Measurements from ENCODE around the gene CTDSP2. TPM values are rescaled to one million over a fixed set of nuclear protein-coding genes. Genes with fewer than 3 reads are reported as not detected.

The CTDSP2 gene
- polyA plus RNA-seq, 3 donors = 76.0 to 106 (median 96.4) TPM

- 18 to 63% (median 44%) methylated on average over 4 of the region's 4 CpGs for WGBS, 3 donors
- H3K27ac ChIP-seq (ENCODE audit: low read depth, low read length) = no peak overlapping the region
These were observed 5.1 kb downstream of the CTDSP2 start for GRCh38 chr12:57841445-57841844.

- no peak overlapping the region for H3K27ac ChIP-seq (ENCODE audit: low read depth, low read length)
- WGBS, 3 donors = 16 to 40% (median 36%) methylated on average over 3 of the region's 3 CpGs
These were observed 5.8 kb downstream of the CTDSP2 start for GRCh38 chr12:57840726-57841125.

DNA sequence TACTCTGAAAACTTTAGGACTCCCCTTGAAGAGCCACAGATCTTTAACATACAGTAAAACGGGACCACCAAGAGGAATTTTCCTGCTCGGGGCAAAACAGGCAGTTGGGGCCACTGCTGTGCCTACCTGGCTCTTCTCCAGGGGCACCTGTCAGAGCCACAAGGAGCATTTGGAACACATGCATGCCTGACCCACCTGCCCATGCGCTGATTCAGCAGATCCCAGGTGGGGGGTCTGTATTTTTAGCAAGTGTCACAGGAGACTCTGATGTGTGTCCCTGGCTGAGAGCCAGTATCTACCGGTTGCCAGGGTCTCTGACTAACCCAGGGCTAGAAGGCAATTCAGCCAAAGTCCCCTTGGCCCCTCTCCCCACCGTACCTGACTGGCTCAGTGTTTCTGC is 6.5 kb downstream of the CTDSP2 start:
- no peak overlapping the region for H3K27ac ChIP-seq (ENCODE audit: low read depth, low read length)
- WGBS, 3 donors = 24 to 48% (median 45%) methylated on average over 5 of the region's 5 CpGs

DNA sequence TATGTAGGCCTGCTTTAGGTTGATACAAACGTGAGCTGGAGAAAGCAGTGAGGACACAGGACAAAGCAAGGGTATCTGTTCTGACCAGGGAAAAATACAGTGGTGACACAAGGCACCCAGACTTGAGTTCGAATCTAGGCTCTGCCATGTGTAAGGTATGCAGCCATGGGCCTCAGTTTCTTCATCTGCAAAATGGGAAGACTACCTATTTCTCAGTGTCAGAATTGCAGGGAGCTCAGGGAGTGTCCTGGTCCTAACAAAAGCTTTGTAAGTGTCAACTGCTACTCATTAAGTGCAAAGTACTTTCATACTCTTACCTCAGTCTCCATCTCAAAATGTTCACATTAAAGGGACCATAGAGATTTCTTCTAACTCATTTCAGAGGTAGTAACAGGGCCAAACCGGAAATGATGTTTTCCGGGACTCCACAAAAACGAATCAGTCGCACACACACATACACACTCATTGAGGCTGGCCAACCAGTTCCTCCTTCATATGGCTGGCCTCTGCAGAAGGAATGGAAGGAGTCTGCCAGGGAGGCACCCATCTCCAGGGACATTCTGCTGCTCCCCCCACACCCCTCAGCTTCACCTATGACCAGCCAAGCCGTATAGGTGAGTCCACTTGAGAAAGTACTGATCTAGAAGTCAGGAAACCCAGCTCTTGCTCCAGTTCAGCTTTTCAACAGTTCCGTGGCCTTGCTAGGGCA is 7.8 kb downstream of the CTDSP2 start:
- peak overlapping the region; percentile 2 for H3K27ac ChIP-seq (ENCODE audit: low read depth, low read length)
- WGBS, 3 donors = 17 to 42% (median 18%) methylated on average over 8 of the region's 8 CpGs

DNA sequence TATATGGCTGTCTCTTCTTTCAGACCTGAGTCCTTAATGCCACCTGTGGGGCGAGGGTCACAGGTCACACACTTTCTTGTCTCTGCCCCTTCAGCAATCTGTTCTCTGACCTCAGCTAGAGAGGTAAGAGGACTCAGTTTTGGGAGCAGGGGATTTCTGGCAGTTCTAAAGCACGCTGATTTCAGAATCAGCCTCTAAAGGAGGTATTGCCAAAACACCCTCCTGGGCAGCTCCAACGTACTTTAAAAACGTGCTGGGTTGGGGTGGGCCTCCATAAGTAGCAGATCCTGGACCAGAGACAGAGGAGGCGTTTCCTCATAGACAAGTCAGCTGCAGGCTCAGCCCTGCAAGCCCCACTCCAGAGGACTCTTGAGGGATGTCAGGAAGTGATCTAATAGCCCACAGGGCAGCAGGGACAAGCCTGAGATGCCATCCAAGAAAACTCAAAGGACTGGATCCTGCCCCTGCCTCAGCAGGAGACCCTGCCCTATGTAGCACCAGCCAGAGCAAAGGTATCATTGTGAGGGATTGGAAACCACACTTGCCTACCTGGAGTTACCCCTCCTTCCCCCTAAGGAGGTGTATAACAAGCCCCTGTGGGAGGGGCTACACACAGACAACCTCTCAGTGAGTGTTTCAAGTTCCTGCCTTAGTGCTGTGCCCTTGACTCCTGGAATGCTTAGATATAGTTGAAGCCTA is 8.5 kb downstream of the CTDSP2 start:
- peak overlapping the region; percentile 17 for H3K27ac ChIP-seq (ENCODE audit: low read depth, low read length)
- 8 to 21% (median 13%) methylated on average over 5 of the region's 5 CpGs for WGBS, 3 donors

DNA sequence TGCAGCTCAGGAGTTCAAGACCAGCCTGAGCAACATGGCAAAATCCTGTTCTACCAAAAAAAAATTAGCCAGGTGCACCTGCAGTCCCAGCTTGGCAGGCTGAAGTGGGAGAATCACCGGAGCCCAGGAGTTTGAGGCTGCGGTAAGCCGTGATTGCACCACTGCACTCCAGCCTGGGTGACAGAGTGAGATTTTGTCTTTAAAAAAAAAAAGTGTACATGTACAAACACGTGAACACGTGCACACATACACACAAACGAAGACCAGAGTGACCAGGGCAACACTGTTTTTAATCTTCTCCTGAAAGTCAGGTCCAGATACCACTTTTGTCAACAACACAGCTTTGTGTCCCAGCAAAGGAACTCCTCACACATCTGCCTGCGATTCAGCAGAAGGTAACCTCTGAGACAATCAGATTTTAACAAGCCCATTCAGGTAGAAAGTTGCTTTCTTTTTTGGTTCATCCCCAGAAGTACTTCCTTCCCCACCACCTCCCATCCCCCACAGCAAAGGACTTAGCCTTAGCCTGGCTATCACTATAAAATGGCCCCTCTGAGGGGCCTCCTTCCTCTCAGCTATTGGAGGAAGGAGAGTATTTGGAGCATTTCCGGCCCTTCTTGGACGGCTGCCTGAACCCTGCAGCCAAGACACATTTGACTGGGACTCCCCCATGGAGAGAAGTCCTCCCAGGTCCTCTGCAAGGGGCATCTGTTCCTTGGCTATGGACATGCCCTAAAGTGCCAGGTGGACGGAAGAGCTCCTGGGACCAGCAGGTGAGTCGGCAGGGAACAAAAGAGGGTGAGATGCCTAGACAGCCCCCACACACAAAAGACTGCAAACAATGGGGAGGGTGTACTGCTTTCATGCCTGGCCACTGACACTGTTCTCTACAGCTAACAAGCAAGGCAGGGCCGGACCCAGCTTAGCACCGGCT is 9.8 kb downstream of the CTDSP2 start:
- H3K27ac ChIP-seq (ENCODE audit: low read depth, low read length) = no peak overlapping the region
- 5 to 8% (median 5%) methylated on average over 13 of the region's 13 CpGs for WGBS, 3 donors

DNA sequence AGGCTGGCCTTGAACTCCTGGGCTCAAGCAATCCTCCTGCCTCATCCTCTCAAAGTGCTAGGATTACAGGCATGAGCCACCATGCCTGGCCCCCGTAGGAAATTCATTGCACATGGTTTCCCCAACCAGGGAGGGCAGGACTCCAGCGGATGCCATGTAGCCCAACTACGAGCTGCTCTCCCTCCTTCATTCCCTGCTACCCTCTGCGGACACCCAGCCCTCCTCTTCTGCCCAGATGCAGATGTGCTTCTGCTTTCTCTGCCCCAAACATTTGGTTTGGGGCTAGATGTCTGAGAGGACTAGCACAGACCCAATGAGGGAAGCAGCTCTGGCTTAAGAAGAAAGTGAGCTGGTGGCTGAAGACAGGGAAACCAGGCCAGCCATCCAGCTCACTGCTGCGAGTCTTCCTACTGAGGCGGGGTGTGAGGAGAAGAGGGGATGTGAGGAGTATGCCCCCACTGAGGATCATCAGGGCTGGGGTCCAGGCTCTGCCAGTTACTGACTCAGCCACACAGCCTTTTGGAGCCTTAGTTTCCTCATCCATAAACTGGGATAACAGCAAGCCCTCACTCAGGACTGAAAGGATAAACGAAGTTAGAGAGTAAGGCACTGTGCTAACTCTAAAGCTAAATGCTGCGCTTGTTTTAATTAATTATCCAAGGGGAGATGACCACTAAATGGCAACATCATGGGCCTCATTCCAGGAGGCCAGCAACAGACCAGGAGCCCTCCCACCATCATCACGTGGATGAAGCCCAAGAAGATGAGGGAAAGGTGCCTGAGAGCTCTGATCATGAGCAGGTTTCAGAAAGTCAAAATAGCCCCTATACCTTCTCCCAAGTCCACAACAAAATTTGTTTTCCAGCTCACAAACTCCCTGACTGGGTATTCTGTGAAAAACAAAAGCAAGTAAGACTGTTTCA is 10.9 kb downstream of the CTDSP2 start:
- H3K27ac ChIP-seq (ENCODE audit: low read depth, low read length) = no peak overlapping the region
- 33 to 59% (median 37%) methylated on average over 9 of the region's 9 CpGs for WGBS, 3 donors

DNA sequence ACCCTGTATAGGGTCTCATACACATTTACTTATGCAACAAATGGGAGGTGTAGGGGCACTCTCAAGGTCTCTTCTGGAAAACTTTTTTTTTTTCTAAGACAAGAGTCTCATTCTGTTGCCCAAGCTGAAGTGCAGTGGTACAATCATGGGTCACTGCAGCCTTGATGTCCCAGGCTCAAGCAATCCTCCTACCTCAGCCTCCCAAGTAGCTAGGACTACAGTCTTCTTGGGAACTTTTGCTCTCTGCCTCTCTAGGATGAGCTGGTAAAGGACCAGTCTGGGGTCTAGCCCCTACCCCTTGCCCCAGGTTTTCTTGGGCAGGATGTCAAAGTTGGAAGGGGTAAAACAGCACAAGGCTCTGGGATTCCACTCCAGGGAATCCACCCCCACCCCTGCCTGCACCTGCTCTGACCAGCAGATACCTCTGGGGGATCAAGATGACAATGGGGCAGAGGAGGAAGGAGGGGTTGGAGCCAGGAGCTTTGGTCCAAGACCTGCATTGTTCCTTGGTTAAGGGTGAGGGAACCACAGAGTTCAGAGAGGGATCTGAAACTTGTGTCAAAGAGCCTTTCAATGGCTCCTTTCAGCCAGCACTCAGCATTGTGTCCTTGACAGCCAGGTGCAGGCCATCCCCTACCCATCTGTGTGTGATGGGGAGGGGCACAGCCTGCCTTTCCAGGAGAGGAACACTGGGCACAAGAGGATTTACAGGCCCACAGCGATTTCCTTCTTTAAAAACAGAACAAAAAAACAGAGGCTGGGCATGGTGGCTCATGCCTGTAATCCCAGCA is 12.2 kb downstream of the CTDSP2 start:
- H3K27ac ChIP-seq (ENCODE audit: low read depth, low read length) = no peak overlapping the region
- WGBS, 3 donors = 0 to 16% (median 12%) methylated on average over 1 of the region's 1 CpG

DNA sequence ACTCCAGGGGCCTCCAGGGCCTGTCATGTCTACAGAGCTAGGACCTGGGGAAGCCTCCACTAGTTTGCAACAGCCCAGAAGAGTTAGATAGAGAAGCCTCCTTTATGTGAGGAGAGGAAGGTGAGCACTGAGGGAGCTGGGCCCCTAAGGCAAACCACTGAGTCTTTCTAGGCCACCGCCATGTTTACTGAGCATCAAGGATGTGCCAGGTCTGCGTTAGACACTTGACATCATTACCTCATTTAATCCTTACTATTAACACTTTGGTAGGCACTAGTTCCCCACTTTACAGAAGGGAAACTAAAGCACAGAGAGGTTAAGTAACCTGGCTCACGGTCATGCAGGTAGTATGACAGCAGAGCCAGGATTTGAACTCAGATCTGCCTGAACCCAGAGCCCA is 12.9 kb downstream of the CTDSP2 start:
- H3K27ac ChIP-seq (ENCODE audit: low read depth, low read length) = no peak overlapping the region
- 46 to 70% (median 62%) methylated on average over 3 of the region's 3 CpGs for WGBS, 3 donors

DNA sequence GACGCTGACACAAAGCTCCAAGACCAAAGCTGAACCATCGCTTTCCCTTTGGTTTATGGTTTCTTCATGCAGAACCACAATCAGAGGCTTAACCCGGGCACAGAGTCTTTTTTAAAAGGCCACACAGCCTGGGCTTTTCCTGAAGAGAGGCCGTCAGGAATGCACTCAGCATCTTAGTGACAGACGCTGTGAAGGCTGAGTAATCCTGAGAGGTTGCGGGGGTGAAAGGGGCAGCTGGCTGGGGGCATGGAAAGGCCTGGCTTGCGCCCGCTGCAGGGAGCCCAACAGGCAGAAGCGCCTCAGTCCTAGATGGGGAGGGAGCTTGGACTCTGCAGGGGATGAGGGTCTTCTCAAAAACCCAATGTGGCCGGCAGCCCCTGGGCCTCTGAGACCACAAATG is 13.6 kb downstream of the CTDSP2 start:
- 42 to 47% (median 42%) methylated on average over 10 of the region's 10 CpGs for WGBS, 3 donors
- no peak overlapping the region for H3K27ac ChIP-seq (ENCODE audit: low read depth, low read length)

DNA sequence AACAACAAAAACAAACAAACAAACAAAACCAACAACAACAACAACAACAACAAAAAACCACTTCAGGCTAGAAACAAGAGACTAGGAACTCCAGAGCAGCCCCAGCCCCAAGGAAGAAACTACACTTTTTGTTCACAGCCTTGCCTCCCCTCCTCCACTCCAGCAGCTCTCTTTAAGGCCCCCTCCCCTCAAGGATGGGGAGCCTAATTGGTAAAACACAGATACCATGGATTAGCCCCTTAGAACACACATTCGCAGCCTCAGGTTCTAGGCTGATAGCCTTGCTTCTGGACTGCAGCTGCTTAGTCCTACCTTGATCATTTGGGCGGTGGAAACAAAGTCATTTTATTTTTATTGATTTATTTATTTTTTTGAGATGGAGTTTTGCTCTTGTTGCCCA is 16.1 kb downstream of the CTDSP2 start:
- 75 to 93% (median 88%) methylated on average over 2 of the region's 2 CpGs for WGBS, 3 donors
- no peak overlapping the region for H3K27ac ChIP-seq (ENCODE audit: low read depth, low read length)

DNA sequence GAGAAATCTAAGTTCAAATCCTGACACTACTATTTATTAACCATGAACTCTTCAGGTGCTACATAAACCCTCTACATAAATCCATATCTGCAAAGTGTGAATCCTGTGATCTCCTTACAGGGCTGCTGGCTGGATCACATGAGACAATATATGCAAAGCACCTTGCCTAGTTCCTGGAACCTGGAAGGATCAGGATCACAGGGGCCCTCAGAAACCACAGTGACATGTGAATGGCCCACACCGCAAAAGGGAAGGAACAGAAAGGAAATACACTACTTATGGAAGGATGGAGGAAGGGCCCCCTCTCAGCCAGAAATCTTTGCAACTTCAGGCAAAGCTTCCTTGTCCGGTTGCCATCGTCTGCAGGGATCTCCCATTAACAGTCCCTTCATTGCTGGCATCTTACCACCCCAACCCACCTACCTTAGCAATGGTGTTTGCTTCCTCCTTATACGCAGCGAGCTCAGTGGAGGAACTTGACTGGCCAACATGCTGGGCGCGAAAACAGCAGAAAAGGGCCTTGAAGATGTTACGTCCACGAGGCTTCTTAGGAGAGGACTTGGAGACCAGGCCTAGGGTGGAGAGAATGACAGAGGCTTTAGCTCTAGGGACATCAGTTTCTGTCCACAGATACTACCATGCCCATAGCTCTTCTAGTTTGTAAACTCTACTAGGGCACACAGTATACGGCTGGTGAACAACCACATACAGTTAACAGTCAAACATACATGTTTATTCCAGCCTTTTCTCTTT is 17.3 kb downstream of the CTDSP2 start:
- H3K27ac ChIP-seq (ENCODE audit: low read depth, low read length) = no peak overlapping the region
- WGBS, 3 donors = 51 to 64% (median 57%) methylated on average over 10 of the region's 10 CpGs

GRCh38 chr12:57826966-57827365 is 19.6 kb downstream of the CTDSP2 start:
- H3K27ac ChIP-seq (ENCODE audit: low read depth, low read length) = no peak overlapping the region
- WGBS, 3 donors = 82 to 84% (median 82%) methylated on average over 1 of the region's 1 CpG

GRCh38 chr12:57826400-57826799 is 20.1 kb downstream of the CTDSP2 start:
- H3K27ac ChIP-seq (ENCODE audit: low read depth, low read length) = no peak overlapping the region
- WGBS, 3 donors = 83 to 90% (median 85%) methylated on average over 2 of the region's 2 CpGs

GRCh38 chr12:57825451-57825850 is 21.1 kb downstream of the CTDSP2 start:
- H3K27ac ChIP-seq (ENCODE audit: low read depth, low read length) = no peak overlapping the region
- whole genome bisulfite sequencing, 3 donors = 92 to 98% (median 95%) methylated on average over 2 of the region's 2 CpGs

- 90 to 91% (median 90%) methylated on average over 18 of the region's 18 CpGs for WGBS, 3 donors
- H3K27ac ChIP-seq (ENCODE audit: low read depth, low read length) = no peak overlapping the region
These were observed 22.5 kb downstream of the CTDSP2 start for GRCh38 chr12:57823908-57824640.
